GM10847 (cell line): ENCODE measurements around the gene RELN.

Experiments used
- POLR2A ChIP-seq: IDR thresholded peaks from 2 replicates; pipeline ENCODE4 v1.6.1; 2011; ENCODE audit not compliant: insufficient read length; ENCODE audit errors: extremely low read depth

Gene RELN

DNA sequence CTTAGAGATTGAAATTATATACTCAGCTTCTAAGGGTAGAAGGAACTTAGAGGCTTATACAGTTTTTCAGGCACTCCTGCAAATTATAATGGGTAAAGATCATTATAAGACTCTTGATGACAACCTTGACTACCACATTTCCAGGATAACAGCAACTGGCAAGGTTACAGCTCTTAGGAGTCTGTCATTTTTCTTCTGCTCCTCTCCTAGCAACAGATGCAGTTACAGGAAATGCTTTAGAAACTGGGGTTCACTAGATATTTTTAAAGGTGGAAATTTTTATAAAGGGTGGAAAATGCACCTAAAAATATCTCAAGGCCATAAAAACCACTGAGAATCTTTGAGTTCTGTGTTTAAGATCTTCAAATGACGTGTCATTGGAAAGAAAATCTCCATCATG, 185.8 kb downstream of the RELN start:
- no peak for TF ChIP-seq POLR2A

DNA sequence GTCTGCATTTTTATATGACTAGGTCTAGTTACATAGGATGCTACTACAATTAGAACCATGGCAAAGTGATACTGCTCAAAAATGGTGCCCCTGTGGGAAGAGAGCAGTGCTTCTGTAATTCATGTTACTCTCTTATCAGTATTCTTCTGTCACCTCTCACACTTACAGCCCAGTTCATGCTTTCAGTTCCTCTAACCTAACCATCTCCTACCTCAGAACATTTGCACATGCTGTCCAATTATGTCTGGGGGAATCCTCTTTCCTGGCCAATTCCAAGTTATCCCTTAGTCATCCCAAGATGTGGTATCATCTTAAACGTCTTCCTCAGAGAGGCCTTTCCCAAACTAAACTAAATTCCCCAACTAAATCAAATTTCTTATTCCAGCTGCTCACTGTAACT, 190.2 kb downstream of the RELN start:
- no peak for TF ChIP-seq POLR2A

DNA sequence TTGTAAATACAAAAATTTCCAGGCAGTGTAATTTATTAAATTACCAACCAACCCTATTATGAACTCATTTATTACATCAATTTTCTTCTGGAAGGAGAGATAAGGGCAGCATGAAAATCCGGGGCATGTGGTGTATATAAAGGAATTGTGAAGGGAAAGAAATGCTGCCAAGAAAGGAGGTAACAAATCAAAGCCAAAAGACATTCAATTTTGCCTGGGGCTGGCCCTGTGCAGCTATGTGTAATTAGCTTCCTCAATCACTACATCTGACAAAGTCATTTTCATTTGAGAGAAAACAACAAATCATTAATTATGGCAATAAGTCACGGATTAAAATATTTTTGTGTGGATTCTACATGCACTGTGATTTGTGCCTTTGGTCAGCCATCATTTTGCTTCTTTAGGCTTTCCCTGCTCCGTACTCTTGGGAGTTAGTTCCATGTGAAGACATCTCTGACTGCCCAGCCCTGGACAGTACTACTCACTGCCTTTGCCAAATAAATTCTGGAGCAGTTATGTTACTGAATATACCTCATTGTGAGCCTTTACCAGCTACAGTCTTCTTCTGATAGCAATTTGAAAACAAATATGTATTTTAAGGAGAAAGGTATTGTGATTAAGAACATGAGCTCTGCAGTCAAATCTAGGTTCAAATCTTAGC, 191.7 kb downstream of the RELN start:
- TF ChIP-seq POLR2A = no peak

DNA sequence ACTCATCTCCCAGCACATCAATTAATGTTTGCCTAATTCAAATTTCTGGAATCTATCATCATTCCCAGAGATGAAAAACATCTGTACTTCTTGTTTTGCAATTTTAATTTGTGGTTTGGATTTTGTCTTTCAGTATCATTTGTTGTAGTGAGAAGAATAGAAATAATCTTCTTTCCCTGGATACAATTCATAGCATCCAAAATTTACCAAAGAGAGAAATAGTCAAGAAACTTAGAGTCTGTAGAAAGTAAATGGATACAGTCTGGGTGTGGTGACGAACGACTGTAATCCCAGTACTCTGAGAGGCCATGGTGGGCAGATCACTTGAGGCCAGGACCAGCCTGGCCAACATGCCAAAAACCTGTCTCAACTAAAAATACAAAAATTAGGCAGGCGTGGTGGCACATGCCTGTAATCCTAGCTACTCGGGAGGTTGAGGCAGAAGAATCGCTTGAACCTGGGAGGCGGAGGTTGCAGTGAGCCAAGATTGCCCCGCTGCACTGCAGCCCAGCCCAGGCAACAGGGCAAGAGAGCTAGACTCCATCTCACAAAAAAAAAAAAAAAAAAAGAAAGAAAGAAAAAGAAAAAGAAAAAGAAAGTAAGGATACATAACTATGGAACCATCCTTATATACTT, 193.0 kb downstream of the RELN start:
- no peak for TF ChIP-seq POLR2A

DNA sequence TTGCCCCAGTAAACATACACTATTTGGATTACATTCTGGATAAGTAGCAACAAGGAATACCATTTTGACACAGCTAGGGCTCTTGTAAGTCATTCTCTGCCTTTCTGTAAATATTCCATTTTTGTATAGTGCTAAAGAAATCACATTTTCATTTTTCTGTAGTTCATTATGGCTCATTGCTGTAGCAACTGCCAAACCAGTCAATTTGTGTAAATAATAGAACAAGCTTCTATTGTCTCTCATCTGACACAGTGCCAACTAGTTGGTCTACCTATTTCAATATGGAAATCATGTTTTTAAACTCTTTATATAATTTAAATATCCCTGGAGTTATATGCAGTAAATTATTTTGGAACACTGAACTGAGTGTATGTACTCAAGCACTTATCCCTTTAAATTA, 193.7 kb downstream of the RELN start:
- TF ChIP-seq POLR2A = no peak

DNA sequence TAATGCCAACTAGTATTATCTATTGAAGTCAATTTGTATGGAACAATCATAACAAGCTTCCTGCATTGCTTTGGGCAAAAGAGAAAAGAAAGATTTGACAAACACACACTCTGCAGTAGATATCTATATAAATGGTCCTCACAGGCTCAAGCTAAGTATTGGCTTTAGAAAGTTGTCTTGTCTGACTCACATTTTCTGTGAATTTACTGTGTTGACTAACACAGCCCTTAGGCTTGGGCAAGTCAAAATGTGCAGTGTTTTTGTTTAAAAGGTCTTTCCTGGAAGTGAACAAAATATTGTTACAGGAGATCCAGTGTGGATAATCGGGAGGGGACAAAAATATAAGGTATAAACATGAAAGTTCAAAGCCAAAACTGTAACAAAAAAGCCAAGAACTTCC, 194.4 kb downstream of the RELN start:
- no peak for TF ChIP-seq POLR2A

DNA sequence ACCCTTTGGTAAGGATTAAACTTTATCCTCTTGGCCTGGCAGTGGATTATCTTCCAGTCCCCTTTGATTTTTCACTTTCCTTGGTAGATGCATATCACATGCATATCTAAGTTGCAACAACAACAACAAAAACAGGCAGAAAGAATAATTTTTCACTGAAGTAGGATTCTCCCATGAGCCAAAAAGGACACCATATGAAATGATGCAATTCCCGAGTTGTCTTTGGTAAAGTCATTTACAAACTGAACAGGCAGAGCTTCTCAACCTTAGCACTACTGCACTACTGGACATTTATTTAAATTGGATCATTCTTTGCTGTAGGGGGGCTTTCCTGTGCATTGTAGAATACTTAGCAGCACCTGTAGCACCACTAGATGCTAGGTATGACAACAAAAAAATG, 195.0 kb downstream of the RELN start:
- no peak for TF ChIP-seq POLR2A

DNA sequence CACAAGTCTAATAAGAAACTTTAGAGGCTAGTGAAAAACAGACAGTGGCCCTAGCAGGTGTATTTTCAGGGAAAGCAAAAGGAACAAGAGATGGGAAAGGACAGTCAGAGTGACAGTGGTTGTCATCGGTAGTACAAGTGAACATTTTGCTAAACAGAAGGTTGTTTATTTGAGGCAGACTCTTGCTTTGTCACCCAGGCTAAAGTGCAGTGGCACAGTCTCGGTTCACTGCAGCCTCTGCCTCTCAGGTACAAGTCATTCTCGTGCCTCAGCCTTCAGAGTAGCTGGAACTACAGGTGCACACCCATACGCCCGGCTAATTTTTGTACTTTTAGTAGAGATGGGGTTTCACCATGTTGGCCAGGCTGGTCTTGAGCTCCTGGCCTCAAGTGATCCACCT, 195.8 kb downstream of the RELN start:
- no peak for TF ChIP-seq POLR2A

DNA sequence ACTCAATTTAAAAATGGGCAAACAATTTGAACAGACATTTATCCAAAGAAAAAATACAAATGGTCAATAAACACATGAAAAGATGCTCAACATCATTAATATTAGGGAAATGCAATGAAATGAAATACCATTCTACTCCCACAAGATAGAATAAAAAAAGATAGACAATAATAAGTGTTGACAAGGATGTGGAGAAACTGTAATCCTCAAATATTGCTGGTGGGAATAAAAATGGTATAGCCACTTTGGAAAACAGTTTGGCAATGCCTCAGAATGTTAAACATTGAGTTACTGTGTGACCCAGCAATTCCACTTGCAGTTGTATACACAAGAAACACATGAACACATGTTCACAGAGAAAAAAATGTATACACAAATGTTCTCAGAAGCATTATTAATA, 197.6 kb downstream of the RELN start:
- TF ChIP-seq POLR2A = no peak

DNA sequence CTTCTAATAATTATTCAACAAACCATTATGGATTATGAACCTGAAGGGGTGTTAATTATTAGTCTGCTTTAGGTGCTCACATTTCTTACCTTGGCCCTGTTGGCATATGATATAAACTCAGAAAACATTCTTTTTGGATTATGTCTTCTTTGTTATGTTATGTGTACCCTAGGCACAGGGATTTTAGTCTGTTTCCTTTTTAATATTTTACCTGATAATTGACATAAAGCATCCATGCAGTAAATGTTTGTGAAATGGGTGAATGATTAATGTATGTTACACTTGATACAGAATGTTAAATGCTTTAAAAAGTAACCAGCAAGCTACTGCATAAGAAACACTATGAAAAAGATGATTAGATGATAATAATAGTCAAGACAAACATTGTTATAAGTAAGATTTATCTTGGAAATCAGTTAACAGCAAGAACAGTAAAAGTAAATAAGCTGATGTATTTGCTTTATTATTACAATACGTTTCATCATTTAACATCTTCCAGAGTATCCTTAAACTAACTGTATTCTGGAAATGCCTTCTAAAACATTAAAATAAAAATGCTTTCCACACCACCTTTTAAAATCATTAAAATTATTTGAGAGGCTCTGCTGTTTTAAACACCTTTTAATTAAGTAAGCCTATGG, 204.7 kb downstream of the RELN start:
- no peak for TF ChIP-seq POLR2A

DNA sequence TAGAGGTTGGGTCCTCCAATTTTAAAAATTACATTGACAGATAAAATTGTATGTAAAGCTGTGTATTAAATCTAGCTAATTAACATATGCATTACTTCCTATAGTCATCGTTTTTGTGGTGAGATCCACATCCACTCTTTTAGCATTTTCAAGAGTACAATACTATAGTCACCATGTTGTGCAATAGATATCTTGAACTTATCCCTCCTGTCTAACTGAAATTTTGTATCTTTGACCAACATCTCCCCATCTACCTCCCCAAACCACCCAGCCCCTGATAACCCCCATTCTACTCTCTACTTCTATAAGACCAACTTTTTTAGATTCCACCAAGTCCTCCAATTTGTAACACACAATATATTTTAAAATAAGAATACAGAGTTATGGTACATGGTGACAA, 208.0 kb downstream of the RELN start:
- no peak for TF ChIP-seq POLR2A

DNA sequence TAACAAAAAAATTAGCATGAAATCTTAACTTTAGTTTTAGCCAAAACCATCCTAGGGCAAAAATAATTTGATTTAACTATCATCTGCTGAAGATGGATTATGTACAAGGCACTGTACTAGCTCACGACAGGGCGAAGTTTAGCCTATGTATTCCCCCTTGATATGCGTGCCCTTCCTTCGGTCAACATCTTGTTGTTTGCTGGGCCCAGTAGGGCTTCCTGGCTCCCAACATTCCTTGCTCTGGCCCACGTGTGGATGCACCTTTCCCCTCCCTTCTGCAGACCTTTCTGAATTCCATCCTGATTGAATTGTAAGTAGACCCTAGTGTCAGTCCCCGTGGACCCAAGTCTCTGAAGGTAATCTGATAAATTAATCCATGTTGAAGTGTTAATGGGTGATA, 212.0 kb downstream of the RELN start:
- no peak for TF ChIP-seq POLR2A

DNA sequence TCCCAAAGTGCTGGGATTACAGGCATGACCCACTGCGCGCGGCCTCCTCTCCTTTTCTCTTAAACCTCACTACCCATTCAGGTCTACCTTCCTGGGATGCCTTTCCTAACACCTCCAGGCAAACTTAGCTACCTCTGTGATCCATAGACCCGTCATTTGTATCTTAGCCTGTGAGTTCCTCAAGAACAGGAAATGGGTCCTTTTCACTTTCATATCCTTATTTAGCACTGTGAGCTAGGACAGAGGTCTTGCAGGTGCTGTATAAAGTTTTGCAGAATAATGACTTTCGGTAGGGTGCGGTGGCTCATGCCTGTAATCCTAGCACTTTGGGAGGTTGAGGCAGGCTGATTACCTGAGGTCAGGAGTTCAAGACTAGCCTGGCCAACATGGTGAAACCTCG, 215.7 kb downstream of the RELN start:
- TF ChIP-seq POLR2A = no peak

DNA sequence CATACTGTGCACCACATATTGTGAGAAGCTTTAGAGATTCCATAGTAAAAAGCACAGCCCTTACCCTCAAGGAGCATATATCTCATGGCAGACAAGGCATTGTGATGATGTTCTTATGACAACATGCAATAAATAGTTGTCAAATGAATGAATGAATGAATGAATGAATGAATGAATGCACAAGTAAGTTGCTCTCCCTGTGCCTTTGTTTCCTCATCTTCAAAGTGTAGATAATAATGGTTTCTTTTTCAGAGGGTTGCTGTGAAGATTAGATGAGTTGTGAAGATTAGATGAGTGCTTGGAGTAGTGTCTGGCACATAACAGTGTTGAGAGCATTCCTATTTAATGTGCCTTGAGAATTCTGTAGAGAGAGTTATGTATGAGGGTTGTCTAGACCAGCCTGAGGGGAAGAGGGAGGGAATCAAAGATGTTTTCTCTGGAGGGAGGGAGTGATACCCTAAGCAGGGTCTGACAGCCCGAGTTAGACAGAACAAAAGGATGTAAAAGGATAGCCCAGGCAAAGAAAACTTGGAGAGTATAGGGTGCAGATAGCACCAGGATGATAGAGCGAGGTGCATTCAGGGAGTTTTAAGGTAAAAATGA, 217.2 kb downstream of the RELN start:
- TF ChIP-seq POLR2A = no peak

DNA sequence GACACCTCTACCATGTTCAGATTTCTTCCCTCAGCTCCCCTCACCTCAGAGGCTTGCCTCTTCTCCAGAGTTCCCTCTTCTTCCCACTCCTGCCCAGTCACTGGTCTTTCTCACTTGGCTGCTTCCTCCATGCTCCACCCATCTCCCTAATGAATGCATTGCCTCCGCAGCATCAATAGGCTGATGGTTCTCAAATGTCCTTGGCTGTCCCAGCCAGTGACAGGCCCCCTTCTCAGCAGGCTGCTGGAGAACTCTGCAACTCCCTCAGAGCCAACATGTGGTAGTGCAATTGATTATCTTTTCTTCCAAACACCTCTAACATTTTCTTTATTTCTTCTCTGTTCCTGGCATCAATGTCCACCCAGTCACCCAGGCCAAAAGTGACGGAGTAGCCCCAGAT, 218.2 kb downstream of the RELN start:
- TF ChIP-seq POLR2A = no peak

DNA sequence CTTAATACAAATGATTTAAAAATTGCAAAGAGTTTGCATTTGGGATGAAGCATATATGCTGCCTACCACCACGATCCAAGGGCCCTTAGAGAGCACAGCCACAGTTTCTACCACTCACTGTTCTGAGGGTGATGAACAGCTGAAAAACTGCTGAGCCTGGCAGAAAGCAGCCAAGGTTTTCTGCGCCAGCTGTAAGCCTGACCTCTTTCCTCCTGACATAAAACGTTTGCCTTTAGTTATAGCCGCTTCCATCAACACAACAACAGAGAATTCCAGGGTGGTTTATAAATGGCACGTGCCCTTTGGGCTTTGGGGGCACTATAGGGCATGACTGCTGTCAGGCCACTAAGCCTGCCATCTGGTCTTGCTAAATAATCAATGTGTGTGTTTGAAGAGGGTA, 222.8 kb downstream of the RELN start:
- no peak for TF ChIP-seq POLR2A
